ENCODE measurements around the gene NBL1. TPM values are rescaled to one million over a fixed set of nuclear protein-coding genes. Genes with fewer than 3 reads are reported as not detected.

The NBL1 gene
- total and polyA plus RNA-seq, 4 donors = 0.72 to 4.4 (median 1.7) TPM

DNA sequence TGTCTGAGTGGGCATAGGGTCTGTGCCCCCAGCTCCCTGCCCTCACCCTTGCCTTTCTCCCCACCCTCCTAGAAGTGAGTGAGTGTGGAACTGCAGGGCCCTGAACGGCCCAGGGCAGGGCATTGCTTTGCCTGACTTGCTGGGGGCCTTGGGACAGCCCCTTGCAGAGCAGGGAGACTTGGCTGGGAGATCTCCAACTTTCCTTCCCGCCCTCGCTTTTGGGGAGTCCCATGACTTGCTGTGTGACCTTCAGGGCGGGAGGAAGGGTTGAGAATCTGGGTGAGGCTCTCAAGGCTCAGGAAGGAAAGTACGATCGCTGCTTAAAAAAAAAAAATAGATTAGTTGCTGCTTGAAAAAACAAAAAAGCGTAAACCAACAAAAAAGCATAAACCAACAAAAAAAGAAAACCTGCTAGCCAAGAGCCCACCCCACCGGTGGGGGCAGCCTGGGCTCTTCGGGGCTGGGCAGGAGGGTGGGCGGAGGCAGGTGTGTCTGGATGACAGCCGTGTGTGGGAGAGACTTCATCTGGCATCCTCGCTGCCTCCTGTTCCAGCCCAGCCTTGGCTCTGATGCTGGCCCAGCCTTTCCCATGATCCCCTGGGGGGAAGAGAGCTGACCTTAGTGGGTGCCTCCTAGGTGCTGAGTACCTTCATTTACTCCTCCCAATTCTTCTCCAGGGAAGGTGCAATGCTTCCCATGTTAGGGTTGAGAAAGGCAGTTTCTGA, 6.5 kb downstream of the NBL1 start:
- H3K9me3 ChIP-seq (ENCODE audit: control insufficient read depth in 4 of 4, low read length in 3 of 4) = no peaks in the 10 kb centered on the region
- H3K9ac ChIP-seq (ENCODE audit: low read depth in 1 of 2, low read length in 2 of 2) = no peak overlapping the region
- H3K27ac ChIP-seq (ENCODE audit: low read depth in 1 of 2, low read length in 2 of 2) = peak overlapping the region in 1 of 2 donors; percentile 51
- H3K4me3 ChIP-seq (ENCODE audit: low read depth in 1 of 3, low read length in 3 of 3) = no peak overlapping the region
- peaks cover 0 to 8% (median 4%) of the 10 kb centered on the region in 4 donors for H3K4me1 ChIP-seq (ENCODE audit: control insufficient read depth in 4 of 4, insufficient read depth in 4 of 4, low read length in 3 of 4)
- no peak for DNase-seq (ENCODE audit: low spot score)
- H3K27me3 ChIP-seq (ENCODE audit: control insufficient read depth in 4 of 4, insufficient read depth in 4 of 4, low read length in 3 of 4) = no peaks in the 10 kb centered on the region
- TF ChIP-seq, protein P1, sequence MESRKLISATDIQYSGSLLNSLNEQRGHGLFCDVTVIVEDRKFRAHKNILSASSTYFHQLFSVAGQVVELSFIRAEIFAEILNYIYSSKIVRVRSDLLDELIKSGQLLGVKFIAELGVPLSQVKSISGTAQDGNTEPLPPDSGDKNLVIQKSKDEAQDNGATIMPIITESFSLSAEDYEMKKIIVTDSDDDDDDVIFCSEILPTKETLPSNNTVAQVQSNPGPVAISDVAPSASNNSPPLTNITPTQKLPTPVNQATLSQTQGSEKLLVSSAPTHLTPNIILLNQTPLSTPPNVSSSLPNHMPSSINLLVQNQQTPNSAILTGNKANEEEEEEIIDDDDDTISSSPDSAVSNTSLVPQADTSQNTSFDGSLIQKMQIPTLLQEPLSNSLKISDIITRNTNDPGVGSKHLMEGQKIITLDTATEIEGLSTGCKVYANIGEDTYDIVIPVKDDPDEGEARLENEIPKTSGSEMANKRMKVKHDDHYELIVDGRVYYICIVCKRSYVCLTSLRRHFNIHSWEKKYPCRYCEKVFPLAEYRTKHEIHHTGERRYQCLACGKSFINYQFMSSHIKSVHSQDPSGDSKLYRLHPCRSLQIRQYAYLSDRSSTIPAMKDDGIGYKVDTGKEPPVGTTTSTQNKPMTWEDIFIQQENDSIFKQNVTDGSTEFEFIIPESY (IDR thresholded peaks at IDR 0.05) = no peak
- TF ChIP-seq YY1 (IDR thresholded peaks at IDR 0.05) = no peak
- TF ChIP-seq, protein P2, sequence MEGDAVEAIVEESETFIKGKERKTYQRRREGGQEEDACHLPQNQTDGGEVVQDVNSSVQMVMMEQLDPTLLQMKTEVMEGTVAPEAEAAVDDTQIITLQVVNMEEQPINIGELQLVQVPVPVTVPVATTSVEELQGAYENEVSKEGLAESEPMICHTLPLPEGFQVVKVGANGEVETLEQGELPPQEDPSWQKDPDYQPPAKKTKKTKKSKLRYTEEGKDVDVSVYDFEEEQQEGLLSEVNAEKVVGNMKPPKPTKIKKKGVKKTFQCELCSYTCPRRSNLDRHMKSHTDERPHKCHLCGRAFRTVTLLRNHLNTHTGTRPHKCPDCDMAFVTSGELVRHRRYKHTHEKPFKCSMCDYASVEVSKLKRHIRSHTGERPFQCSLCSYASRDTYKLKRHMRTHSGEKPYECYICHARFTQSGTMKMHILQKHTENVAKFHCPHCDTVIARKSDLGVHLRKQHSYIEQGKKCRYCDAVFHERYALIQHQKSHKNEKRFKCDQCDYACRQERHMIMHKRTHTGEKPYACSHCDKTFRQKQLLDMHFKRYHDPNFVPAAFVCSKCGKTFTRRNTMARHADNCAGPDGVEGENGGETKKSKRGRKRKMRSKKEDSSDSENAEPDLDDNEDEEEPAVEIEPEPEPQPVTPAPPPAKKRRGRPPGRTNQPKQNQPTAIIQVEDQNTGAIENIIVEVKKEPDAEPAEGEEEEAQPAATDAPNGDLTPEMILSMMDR (IDR thresholded peaks at IDR 0.05; ENCODE audit: low read depth, low read length, missing input control) = no peak
- 57% methylated on average over 12 of the region's 12 CpGs for WGBS
- no peaks in the 10 kb centered on the region for H3K36me3 ChIP-seq (ENCODE audit: control insufficient read depth in 4 of 4, insufficient read depth in 3 of 4, low read depth in 1 of 4, low read length in 3 of 4)

DNA sequence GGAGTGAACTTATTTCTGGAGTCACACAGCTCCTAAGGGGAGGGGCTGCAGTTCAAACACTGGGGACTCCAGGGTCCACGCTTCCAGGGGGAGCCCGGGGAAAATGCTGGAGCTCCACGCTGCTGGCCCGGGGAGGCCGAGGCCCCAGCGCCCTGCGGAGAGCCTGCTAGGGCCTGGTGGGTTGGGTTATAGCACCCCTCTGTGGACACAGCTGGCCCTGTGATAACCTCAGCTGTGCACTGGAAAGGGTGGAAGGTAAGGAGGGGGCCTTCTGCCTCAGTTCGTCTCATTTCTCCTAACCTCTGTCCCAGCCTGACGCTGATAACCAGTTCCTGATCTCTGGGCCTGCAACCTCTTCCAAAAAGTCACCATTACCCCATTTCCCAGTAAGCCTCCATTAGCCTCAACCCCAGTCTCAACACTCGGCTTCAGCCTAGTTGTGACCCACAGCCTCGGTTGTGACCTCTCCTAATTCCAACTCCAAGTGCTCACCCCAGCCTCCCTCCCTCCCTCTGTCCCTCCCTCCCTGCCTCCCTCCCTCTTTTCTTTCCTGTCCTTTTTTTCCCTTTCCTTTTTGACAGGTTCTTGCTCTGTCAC, 7.1 kb downstream of the NBL1 start:
- H3K27me3 ChIP-seq (ENCODE audit: control insufficient read depth in 4 of 4, insufficient read depth in 4 of 4, low read length in 3 of 4) = no peaks in the 10 kb centered on the region
- WGBS = 19% methylated on average over 11 of the region's 11 CpGs
- peak overlapping the region in 1 of 2 donors; percentile 51 for H3K27ac ChIP-seq (ENCODE audit: low read depth in 1 of 2, low read length in 2 of 2)
- H3K9ac ChIP-seq (ENCODE audit: low read depth in 1 of 2, low read length in 2 of 2) = no peak overlapping the region
- peak; percentile 49 for DNase-seq (ENCODE audit: low spot score)
- H3K9me3 ChIP-seq (ENCODE audit: control insufficient read depth in 4 of 4, low read length in 3 of 4) = no peaks in the 10 kb centered on the region
- TF ChIP-seq RAD21 (IDR thresholded peaks at IDR 0.05) = peak; percentile 89 to 92
- no peak for TF ChIP-seq FOXA2 (IDR thresholded peaks at IDR 0.05)
- no peak for TF ChIP-seq JUND (IDR thresholded peaks at IDR 0.05)
- TF ChIP-seq RXRA (IDR thresholded peaks at IDR 0.05) = no peak
- TF ChIP-seq, protein P2 (IDR thresholded peaks at IDR 0.05; ENCODE audit: low read depth, low read length, missing input control) = peak; percentile 69
- no peak for TF ChIP-seq NR2F2 (IDR thresholded peaks at IDR 0.05)
- TF ChIP-seq SP1 (IDR thresholded peaks at IDR 0.05) = no peak
- TF ChIP-seq, protein P1 (IDR thresholded peaks at IDR 0.05) = no peak
- no peak for TF ChIP-seq FOXA1 (IDR thresholded peaks at IDR 0.05)
- TF ChIP-seq TAF1 (conservative IDR thresholded peaks at IDR 0.05) = no peak
- TF ChIP-seq, protein P3, sequence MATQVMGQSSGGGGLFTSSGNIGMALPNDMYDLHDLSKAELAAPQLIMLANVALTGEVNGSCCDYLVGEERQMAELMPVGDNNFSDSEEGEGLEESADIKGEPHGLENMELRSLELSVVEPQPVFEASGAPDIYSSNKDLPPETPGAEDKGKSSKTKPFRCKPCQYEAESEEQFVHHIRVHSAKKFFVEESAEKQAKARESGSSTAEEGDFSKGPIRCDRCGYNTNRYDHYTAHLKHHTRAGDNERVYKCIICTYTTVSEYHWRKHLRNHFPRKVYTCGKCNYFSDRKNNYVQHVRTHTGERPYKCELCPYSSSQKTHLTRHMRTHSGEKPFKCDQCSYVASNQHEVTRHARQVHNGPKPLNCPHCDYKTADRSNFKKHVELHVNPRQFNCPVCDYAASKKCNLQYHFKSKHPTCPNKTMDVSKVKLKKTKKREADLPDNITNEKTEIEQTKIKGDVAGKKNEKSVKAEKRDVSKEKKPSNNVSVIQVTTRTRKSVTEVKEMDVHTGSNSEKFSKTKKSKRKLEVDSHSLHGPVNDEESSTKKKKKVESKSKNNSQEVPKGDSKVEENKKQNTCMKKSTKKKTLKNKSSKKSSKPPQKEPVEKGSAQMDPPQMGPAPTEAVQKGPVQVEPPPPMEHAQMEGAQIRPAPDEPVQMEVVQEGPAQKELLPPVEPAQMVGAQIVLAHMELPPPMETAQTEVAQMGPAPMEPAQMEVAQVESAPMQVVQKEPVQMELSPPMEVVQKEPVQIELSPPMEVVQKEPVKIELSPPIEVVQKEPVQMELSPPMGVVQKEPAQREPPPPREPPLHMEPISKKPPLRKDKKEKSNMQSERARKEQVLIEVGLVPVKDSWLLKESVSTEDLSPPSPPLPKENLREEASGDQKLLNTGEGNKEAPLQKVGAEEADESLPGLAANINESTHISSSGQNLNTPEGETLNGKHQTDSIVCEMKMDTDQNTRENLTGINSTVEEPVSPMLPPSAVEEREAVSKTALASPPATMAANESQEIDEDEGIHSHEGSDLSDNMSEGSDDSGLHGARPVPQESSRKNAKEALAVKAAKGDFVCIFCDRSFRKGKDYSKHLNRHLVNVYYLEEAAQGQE (IDR thresholded peaks at IDR 0.05) = no peak
- H3K4me3 ChIP-seq (ENCODE audit: low read depth in 1 of 3, low read length in 3 of 3) = no peak overlapping the region
- peaks cover 0 to 8% (median 4%) of the 10 kb centered on the region in 4 donors for H3K4me1 ChIP-seq (ENCODE audit: control insufficient read depth in 4 of 4, insufficient read depth in 4 of 4, low read length in 3 of 4)
- no peaks in the 10 kb centered on the region for H3K36me3 ChIP-seq (ENCODE audit: control insufficient read depth in 4 of 4, insufficient read depth in 3 of 4, low read depth in 1 of 4, low read length in 3 of 4)
